Ovary (tissue), 9 donors: ENCODE results near the gene SHTN1. TPM values are rescaled to one million over a fixed set of nuclear protein-coding genes. Genes with fewer than 3 reads are reported as not detected.

Experiments
- DNase-seq, 5 donors: peaks; one replicate each; pipeline ENCODE4 v3.0.0-alpha.2; 2019 to 2020
- H3K27ac ChIP-seq, 2 donors: fragments of 200-600 bp; one replicate each; pipeline versions ENCODE4 v1.5.1 to v1.8.0; 2019 to 2022
- H3K27me3 ChIP-seq: fragments of 200-600 bp; one replicate; pipeline ENCODE4 v1.8.0; 2022
- H3K36me3 ChIP-seq: fragments of 200-600 bp; sonication (generic); one replicate; pipeline ENCODE4 v1.5.1; 2019
- H3K4me1 ChIP-seq: one replicate; pipeline ENCODE4 v1.8.1; 2013; ENCODE audit warnings: mild to moderate bottlenecking, moderate library complexity; ENCODE audit not compliant: insufficient read depth
- H3K4me3 ChIP-seq: fragments of 200-600 bp; sonication (generic); one replicate; pipeline ENCODE4 v1.5.1; 2017
- H3K9me3 ChIP-seq, 2 donors: fragments of 200-600 bp in 1 of 2; sonication (generic) in 1 of 2; one replicate each; pipeline versions ENCODE4 v1.5.1 to v1.8.1; 2013 to 2019; ENCODE audit warnings: mild to moderate bottlenecking in 1 of 2, moderate library complexity in 1 of 2
- EP300 ChIP-seq: sonication (generic); formaldehyde crosslinking; IDR thresholded peaks from one replicate; pipeline ENCODE4 v1.6.1; 2017; ENCODE audit warnings: antibody characterized with exemption
- POLR2A ChIP-seq: fragments of 450-650 bp; IDR thresholded peaks from one replicate; pipeline ENCODE4 v1.6.1; 2017; ENCODE audit warnings: antibody characterized with exemption, mild to moderate bottlenecking, moderate library complexity
- WGBS, 3 donors: extraction: QIAGEN DNeasy Blood & Tissue Kit in 1 of 3; methylation state at CpG; one replicate each; pipeline versions ENCODE4 v1.1.5 to v1.1.7; 2013 to 2017; 5-methylcytosine and 5-hydroxymethylcytosine counted together
- intact Hi-C, 4 donors: fragments of 100-400 bp; cut with DNase I; formaldehyde crosslinking; loops; one replicate each; pipeline versions ENCODE4 v1.11.0 to v1.15.1; 2022 to 2023
- polyA plus RNA-seq, 2 donors: library from polyadenylated mRNA; stranded (reverse); fragments of 200-250 nt in 1 of 2; fragments of 350-450 nt in 1 of 2; fragmentation: Illumina TruSeq in 1 of 2; extraction: RNeasy Lipid Tissue Mini Kit (QIAGEN cat#74804) in 1 of 2; gene quantifications; one replicate each; pipeline ENCODE4 v1.2.3, GENCODE V29; 2013 to 2014
- total RNA-seq, 7 donors: library from RNA; depleted of rRNA in 2 of 7; stranded (reverse); fragments of >200 nt in 2 of 7; fragmentation: NEBNext Ultra II Directional in 3 of 7; extraction: Animal tissue kit (Norgen Biotek cat#: 25700) in 3 of 7; gene quantifications; one replicate each; pipeline versions ENCODE4 v1.1.0 to v1.2.4, GENCODE V29; 2016 to 2023
- TF ChIP-seq, protein P1 (sequence below), 3 donors: fragments of 450-650 bp in 2 of 3; fragments of 200-600 bp in 1 of 3; IDR thresholded peaks; one replicate each; pipeline versions ENCODE4 v1.5.1 to v1.8.0; 2016 to 2022; ENCODE audit warnings: antibody characterized with exemption in 3 of 3, mild to moderate bottlenecking in 1 of 3
- donor health status: DM: no; HTN: no; CAD: no; lungs with moderate emphysema.
- donor health status: DM: no; HTN: no; CAD: no.
- donor health status: Bipolar disorder and iron deficiency.
- donor health status: DM: yes; HTN: yes; CAD: no.
- donor health status: DM: no; HTN: no; CAD: no.
- donor health status: DM: yes; HTN: yes; CAD: no.

SHTN1 gene
- total and polyA plus RNA-seq, 9 donors = 4.7 to 22.1 (median 16.3) TPM

GRCh38 chr10:116985611-116986010, 19.4 kb downstream of the SHTN1 start:
- no peak for DNase-seq
- H3K9me3 ChIP-seq = no peaks in the 10 kb centered on the region
- no peak overlapping the region for H3K4me3 ChIP-seq
- WGBS, 3 donors = 87 to 92% (median 91%) methylated on average over 2 of the region's 2 CpGs
- no peak overlapping the region for H3K27ac ChIP-seq
- H3K36me3 ChIP-seq = no peaks in the 10 kb centered on the region
- TF ChIP-seq, protein P1, sequence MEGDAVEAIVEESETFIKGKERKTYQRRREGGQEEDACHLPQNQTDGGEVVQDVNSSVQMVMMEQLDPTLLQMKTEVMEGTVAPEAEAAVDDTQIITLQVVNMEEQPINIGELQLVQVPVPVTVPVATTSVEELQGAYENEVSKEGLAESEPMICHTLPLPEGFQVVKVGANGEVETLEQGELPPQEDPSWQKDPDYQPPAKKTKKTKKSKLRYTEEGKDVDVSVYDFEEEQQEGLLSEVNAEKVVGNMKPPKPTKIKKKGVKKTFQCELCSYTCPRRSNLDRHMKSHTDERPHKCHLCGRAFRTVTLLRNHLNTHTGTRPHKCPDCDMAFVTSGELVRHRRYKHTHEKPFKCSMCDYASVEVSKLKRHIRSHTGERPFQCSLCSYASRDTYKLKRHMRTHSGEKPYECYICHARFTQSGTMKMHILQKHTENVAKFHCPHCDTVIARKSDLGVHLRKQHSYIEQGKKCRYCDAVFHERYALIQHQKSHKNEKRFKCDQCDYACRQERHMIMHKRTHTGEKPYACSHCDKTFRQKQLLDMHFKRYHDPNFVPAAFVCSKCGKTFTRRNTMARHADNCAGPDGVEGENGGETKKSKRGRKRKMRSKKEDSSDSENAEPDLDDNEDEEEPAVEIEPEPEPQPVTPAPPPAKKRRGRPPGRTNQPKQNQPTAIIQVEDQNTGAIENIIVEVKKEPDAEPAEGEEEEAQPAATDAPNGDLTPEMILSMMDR (IDR thresholded peaks at IDR 0.05) = no peak
- no peak for TF ChIP-seq EP300
- TF ChIP-seq POLR2A = no peak
- intact Hi-C loops = no loop called here
- no peaks in the 10 kb centered on the region for H3K27me3 ChIP-seq
- H3K4me1 ChIP-seq = no peaks in the 10 kb centered on the region

DNA sequence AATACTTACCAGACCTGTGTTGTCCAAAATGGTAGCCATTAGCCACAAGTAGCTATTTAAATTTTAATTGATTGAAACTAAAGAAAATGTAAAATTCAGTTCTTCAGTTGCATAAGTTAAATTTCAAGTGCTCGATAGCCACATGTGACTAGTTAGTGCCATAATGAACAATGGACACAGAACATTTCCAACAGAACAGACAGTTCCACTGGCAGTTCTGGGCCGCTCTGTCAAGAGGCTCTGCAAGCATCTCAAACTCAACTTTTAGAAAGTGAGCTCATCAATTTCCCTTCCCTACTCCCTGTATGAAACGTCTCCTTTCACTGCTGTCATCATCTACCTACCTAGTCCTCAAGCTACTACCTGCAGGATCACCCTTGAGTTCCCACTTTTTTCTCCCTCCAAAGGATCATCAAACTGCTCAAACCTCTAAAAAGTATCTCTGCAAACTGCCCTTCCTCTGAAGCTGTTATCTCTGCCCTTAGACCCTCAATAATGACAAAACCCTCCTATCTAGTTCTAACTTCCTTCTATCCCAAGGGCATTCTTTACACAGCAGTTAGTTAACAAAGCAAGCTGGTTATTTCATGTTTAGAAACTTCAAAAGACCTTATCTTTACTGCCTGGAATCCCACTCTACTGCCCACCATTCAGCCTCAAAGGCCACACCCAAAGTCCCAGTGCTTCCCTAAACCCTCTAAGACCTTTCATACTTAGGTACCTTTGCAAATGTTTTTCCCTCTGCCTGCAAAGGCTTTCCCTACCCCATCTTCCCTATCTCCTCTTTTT, 20.6 kb downstream of the SHTN1 start:
- TF ChIP-seq EP300 = no peak
- TF ChIP-seq POLR2A = no peak
- TF ChIP-seq, protein P1 (IDR thresholded peaks at IDR 0.05) = no peak
- no peak overlapping the region for H3K4me3 ChIP-seq
- H3K36me3 ChIP-seq = no peaks in the 10 kb centered on the region
- no peaks in the 10 kb centered on the region for H3K4me1 ChIP-seq
- no peaks in the 10 kb centered on the region for H3K27me3 ChIP-seq
- 77 to 87% (median 83%) methylated on average over 3 of the region's 3 CpGs for WGBS, 3 donors
- DNase-seq = no peak
- no peaks in the 10 kb centered on the region for H3K9me3 ChIP-seq
- intact Hi-C loops = no loop called here
- no peak overlapping the region for H3K27ac ChIP-seq

DNA sequence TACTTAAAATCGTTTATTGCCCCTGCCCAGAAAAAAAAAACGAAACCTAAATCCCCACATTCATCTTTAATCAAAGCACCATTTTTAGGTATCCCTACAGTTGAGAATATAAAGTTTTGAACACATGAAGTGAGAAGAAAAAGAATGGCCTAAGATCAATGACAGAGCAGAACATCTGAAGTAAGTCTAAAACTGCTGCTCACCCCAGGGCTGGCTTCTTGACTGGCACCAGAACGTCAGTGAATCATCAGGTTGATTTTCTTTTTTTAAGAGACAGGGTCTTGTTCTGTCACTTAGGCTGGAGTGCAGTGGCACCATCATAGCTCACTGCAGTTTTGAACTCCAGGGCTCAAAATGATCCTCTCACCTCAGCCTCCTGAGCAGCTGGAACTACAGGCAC, 24.9 kb downstream of the SHTN1 start:
- H3K4me1 ChIP-seq = no peaks in the 10 kb centered on the region
- H3K36me3 ChIP-seq = no peaks in the 10 kb centered on the region
- no peaks in the 10 kb centered on the region for H3K9me3 ChIP-seq
- TF ChIP-seq, protein P1 (IDR thresholded peaks at IDR 0.05) = no peak
- TF ChIP-seq POLR2A (no peak), EP300 (no peak)
- no peak overlapping the region for H3K4me3 ChIP-seq
- intact Hi-C loops = no loop called here
- no peak for DNase-seq
- WGBS, 3 donors = 76 to 83% (median 81%) methylated on average over 3 of the region's 3 CpGs
- no peaks in the 10 kb centered on the region for H3K27me3 ChIP-seq
- H3K27ac ChIP-seq = no peak overlapping the region

- WGBS, 3 donors = 84 to 90% (median 86%) methylated on average over 2 of the region's 2 CpGs
- H3K9me3 ChIP-seq = no peaks in the 10 kb centered on the region
- no peak overlapping the region for H3K27ac ChIP-seq
- no peaks in the 10 kb centered on the region for H3K27me3 ChIP-seq
- TF ChIP-seq, protein P1 (IDR thresholded peaks at IDR 0.05) = no peak
- TF ChIP-seq POLR2A (no peak), EP300 (no peak)
- H3K4me3 ChIP-seq = no peak overlapping the region
- DNase-seq = no peak
- intact Hi-C loops = no loop called here
- no peaks in the 10 kb centered on the region for H3K4me1 ChIP-seq
- no peaks in the 10 kb centered on the region for H3K36me3 ChIP-seq
Observed at GRCh38 chr10:116978901-116979300, 26.1 kb downstream of the SHTN1 start.
